COR-L47 (cell line): ENCODE data around the gene OBSCN.

Experiments
- DNase-seq: peaks from one replicate; lab custom pipeline; 2025; lab: John Stamatoyannopoulos, UW

Gene OBSCN

GRCh38 chr1:228320394-228320793, 112.5 kb downstream of the OBSCN start:
- DNase-seq: no peak

- DNase-seq: no peak
Measured at GRCh38 chr1:228321435-228321834, 113.6 kb downstream of the OBSCN start.

GRCh38 chr1:228321895-228322294, 114.1 kb downstream of the OBSCN start:
- no peak for DNase-seq

GRCh38 chr1:228323401-228323800, 115.6 kb downstream of the OBSCN start:
- no peak for DNase-seq

- no peak for DNase-seq
Measured at GRCh38 chr1:228325267-228325666, 117.4 kb downstream of the OBSCN start.

GRCh38 chr1:228329887-228330286, 122.0 kb downstream of the OBSCN start:
- no peak for DNase-seq

GRCh38 chr1:228332797-228333738, 125.2 kb downstream of the OBSCN start:
- DNase-seq: no peak

- DNase-seq: no peak
Measured at GRCh38 chr1:228333739-228334115, 125.9 kb downstream of the OBSCN start.

- DNase-seq: no peak
Measured at GRCh38 chr1:228334226-228334935, 126.5 kb downstream of the OBSCN start.

- no peak for DNase-seq
Measured at GRCh38 chr1:228334954-228335353, 127.1 kb downstream of the OBSCN start.

- no peak for DNase-seq
Measured at GRCh38 chr1:228335406-228336307, 127.8 kb downstream of the OBSCN start.

GRCh38 chr1:228336308-228337030, 128.6 kb downstream of the OBSCN start:
- DNase-seq: no peak

GRCh38 chr1:228337031-228337564, 129.3 kb downstream of the OBSCN start:
- no peak for DNase-seq

- DNase-seq: no peak
Measured at GRCh38 chr1:228337711-228338520, 130.1 kb downstream of the OBSCN start.

- no peak for DNase-seq
Measured at GRCh38 chr1:228338521-228339051, 130.7 kb downstream of the OBSCN start.

GRCh38 chr1:228339059-228339704, 131.3 kb downstream of the OBSCN start:
- DNase-seq: no peak

GRCh38 chr1:228339766-228340685, 132.2 kb downstream of the OBSCN start:
- DNase-seq: no peak

- no peak for DNase-seq
Measured at GRCh38 chr1:228340686-228341449, 133.0 kb downstream of the OBSCN start.
